ENCODE data around the gene OXGR1. TPM values are rescaled to one million over a fixed set of nuclear protein-coding genes. Genes with fewer than 3 reads are reported as not detected.

OXGR1 gene
- total and polyA plus RNA-seq, 2 of the 8 experiments (the other 6 are each of a cell fraction or from before 2014, with no cell fraction given), result 0.34 to 1.8 TPM

DNA sequence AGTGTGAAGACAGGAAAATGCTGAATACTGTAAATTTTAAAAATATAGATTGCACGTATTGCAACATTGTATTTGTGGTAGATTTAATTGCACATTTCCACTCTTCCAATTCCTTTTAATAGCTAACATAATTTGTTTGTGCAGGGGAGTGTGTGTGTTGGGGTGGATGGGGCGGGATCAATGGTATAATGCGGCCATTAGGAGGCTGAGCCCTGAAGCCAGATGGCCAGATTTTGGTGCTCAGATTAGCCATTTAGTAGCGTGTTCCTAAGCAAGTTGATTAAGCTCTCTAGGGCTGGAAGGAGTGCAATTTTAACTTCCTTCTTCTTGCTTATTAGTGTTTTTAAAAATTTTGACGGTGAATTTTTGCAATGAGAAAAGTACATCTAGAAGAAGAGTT, 5.8 kb downstream of the OXGR1 start:
- peaks cover 4 to 12% (median 10%) of the 10 kb centered on the region in 4 experiments for H3K27me3 ChIP-seq (replicated peaks in 1 of 4; ENCODE audit: control insufficient read depth in 3 of 4, extremely low read depth in 1 of 4, insufficient read depth in 3 of 4, low read length in 3 of 4)
- H2BK15ac ChIP-seq (ENCODE audit: low read length), result no peak overlapping the region
- H3K4me3 ChIP-seq (ENCODE audit: extremely low read depth in 1 of 4, insufficient read depth in 2 of 4, low read depth in 3 of 4, low read length in 4 of 4), result no peak overlapping the region
- H4K20me1 ChIP-seq (replicated peaks in 1 of 2; ENCODE audit: control insufficient read depth in 1 of 2, insufficient read depth in 2 of 2, low read length in 2 of 2), result no peaks in the 10 kb centered on the region
- H3K14ac ChIP-seq (ENCODE audit: insufficient read length), result no peak overlapping the region
- no peak overlapping the region for H3K27ac ChIP-seq (ENCODE audit: low read depth, low read length)
- no peak overlapping the region for H3K18ac ChIP-seq (ENCODE audit: extremely low read depth, low read length)
- FAIRE-seq (no peak), DNase-seq (ENCODE audit: low read depth in 1 of 2, low spot score in 2 of 2) (no peak)
- no peak overlapping the region for H3K4me2 ChIP-seq (ENCODE audit: insufficient read depth in 1 of 2, low read depth in 2 of 2, low read length in 2 of 2)
- no peaks in the 10 kb centered on the region; a peak in 1 of 7 replicates for H3K4me1 ChIP-seq (replicated peaks in 1 of 4; ENCODE audit: control insufficient read depth in 3 of 4, insufficient read depth in 4 of 4, low read length in 3 of 4)
- H3K79me1 ChIP-seq (ENCODE audit: low read depth, low read length), result no peaks in the 10 kb centered on the region
- H2AFZ ChIP-seq (ENCODE audit: low read length), result no peak overlapping the region
- H3K9ac ChIP-seq (replicated peaks in 1 of 4; ENCODE audit: extremely low read depth in 1 of 4, low read depth in 3 of 4, low read length in 3 of 4), result no peak overlapping the region
- no peak overlapping the region for H2BK120ac ChIP-seq (replicated peaks; ENCODE audit: low read depth, low read length)
- H3K79me2 ChIP-seq (ENCODE audit: control insufficient read depth in 1 of 2, insufficient read depth in 2 of 2, low read length in 2 of 2), result no peaks in the 10 kb centered on the region
- H3K4ac ChIP-seq (replicated peaks; ENCODE audit: insufficient read length, low read depth, low read length), result no peak overlapping the region
- no peak overlapping the region for H4K5ac ChIP-seq (ENCODE audit: insufficient read length, low read depth, low read length)
- no peak overlapping the region for H2AK5ac ChIP-seq (ENCODE audit: low read depth, low read length)
- no peaks in the 10 kb centered on the region for H3K9me3 ChIP-seq (ENCODE audit: insufficient read depth in 2 of 2, low read depth in 1 of 2, low read length in 1 of 2)
- H3K56ac ChIP-seq (replicated peaks; ENCODE audit: insufficient read length, low read depth, low read length), result no peak overlapping the region
- H2BK5ac ChIP-seq (ENCODE audit: low read depth, low read length), result no peak overlapping the region
- no peaks in the 10 kb centered on the region for H3K36me3 ChIP-seq (ENCODE audit: control insufficient read depth in 2 of 4, insufficient read depth in 4 of 4, low read length in 3 of 4)
- no peak overlapping the region for H3K23ac ChIP-seq (ENCODE audit: insufficient read length)
- H2BK20ac ChIP-seq (ENCODE audit: low read length), result no peak overlapping the region
- H4K8ac ChIP-seq (ENCODE audit: extremely low read depth, insufficient read depth, low read length), result no peak overlapping the region
- H2BK12ac ChIP-seq (ENCODE audit: low read depth, low read length), result no peak overlapping the region
- POLR2A ChIA-PET (ENCODE audit: partially characterized antibody), result no interaction called here
- no peak overlapping the region for H4K91ac ChIP-seq (replicated peaks; ENCODE audit: insufficient read length, low read length)
- WGBS, 2 experiments (ENCODE audit: extremely low coverage in 1 of 2, insufficient coverage in 1 of 2, insufficient read length in 1 of 2, insufficient replicate concordance in 2 of 2, low coverage in 1 of 2, low lambda C conversion rate in 2 of 2, missing lambda C conversion rate in 1 of 2), result 91% methylated on average over 5 of the region's 5 CpGs; no CpG with 5 or more reads in 1 of the 2 experiments
- H3K23me2 ChIP-seq (ENCODE audit: low read depth, low read length), result no peaks in the 10 kb centered on the region
- CTCF ChIA-PET (ENCODE audit: partially characterized antibody), result interaction anchor here (1.1 kb wide), 1 partner anchor 30 kb away, joined by 3 read pairs; no protein-coding TSS in a partner anchor
- TF ChIP-seq, protein P1, sequence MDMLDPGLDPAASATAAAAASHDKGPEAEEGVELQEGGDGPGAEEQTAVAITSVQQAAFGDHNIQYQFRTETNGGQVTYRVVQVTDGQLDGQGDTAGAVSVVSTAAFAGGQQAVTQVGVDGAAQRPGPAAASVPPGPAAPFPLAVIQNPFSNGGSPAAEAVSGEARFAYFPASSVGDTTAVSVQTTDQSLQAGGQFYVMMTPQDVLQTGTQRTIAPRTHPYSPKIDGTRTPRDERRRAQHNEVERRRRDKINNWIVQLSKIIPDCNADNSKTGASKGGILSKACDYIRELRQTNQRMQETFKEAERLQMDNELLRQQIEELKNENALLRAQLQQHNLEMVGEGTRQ (IDR thresholded peaks at IDR 0.05; ENCODE audit: low read length), result no peak
- no peak for TF ChIP-seq CEBPB (IDR thresholded peaks at IDR 0.05; ENCODE audit: low read depth, low read length)
- TF ChIP-seq, protein P2, sequence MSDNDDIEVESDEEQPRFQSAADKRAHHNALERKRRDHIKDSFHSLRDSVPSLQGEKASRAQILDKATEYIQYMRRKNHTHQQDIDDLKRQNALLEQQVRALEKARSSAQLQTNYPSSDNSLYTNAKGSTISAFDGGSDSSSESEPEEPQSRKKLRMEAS (IDR thresholded peaks at IDR 0.05), result no peak
- no peak for TF ChIP-seq SP2 (IDR thresholded peaks at IDR 0.05; ENCODE audit: low read length)
- TF ChIP-seq, protein P3, sequence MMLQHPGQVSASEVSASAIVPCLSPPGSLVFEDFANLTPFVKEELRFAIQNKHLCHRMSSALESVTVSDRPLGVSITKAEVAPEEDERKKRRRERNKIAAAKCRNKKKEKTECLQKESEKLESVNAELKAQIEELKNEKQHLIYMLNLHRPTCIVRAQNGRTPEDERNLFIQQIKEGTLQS (IDR thresholded peaks at IDR 0.05; ENCODE audit: insufficient read depth, low read depth, low read length), result no peak
- no peak for TF ChIP-seq POU5F1 (IDR thresholded peaks at IDR 0.05; ENCODE audit: low read depth, low read length)
- TF ChIP-seq, protein P4, sequence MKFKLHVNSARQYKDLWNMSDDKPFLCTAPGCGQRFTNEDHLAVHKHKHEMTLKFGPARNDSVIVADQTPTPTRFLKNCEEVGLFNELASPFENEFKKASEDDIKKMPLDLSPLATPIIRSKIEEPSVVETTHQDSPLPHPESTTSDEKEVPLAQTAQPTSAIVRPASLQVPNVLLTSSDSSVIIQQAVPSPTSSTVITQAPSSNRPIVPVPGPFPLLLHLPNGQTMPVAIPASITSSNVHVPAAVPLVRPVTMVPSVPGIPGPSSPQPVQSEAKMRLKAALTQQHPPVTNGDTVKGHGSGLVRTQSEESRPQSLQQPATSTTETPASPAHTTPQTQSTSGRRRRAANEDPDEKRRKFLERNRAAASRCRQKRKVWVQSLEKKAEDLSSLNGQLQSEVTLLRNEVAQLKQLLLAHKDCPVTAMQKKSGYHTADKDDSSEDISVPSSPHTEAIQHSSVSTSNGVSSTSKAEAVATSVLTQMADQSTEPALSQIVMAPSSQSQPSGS (IDR thresholded peaks at IDR 0.05; ENCODE audit: low read length), result no peak
- TF ChIP-seq, protein P5, sequence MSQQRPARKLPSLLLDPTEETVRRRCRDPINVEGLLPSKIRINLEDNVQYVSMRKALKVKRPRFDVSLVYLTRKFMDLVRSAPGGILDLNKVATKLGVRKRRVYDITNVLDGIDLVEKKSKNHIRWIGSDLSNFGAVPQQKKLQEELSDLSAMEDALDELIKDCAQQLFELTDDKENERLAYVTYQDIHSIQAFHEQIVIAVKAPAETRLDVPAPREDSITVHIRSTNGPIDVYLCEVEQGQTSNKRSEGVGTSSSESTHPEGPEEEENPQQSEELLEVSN (IDR thresholded peaks at IDR 0.05), result no peak
- no peak for TF ChIP-seq BACH1 (IDR thresholded peaks at IDR 0.05; ENCODE audit: low read length)
- no peak for TF ChIP-seq JUN (IDR thresholded peaks at IDR 0.05; ENCODE audit: low read depth, low read length)
- no peak for TF ChIP-seq CHD1 (IDR thresholded peaks at IDR 0.05; ENCODE audit: low read depth, low read length)
